Stimulated activated CD4-positive, alpha-beta T cell treated with anti-CD3 and anti-CD28 coated beads, TNF-alpha, amount 100 ng/mL, for 1 hour (primary cell): ENCODE data around the gene ST6GAL1.
A peak's percentile ranks its signal among the peaks of the same experiment; 100 is the strongest.
"Not testable (repeated sequence)": the region's sequence is repeated elsewhere in the genome, so short reads cannot be mapped to it uniquely, and the experiment has no call there.

Experiments used
- DNase-seq, 3 donors: peaks; one replicate each; pipeline ENCODE4 v3.0.0-alpha.2; 2020; ENCODE audit warnings: low read depth in 3 of 3, low spot score in 1 of 3

ST6GAL1 gene

GRCh38 chr3:187042346-187042745 is 112.0 kb downstream of the ST6GAL1 start:
- no peak for DNase-seq

- DNase-seq, result no peak
These were observed 112.6 kb downstream of the ST6GAL1 start for GRCh38 chr3:187042874-187043458.

- DNase-seq, result no peak
These were observed 113.9 kb downstream of the ST6GAL1 start for GRCh38 chr3:187044206-187044605.

GRCh38 chr3:187044867-187045552 is 114.7 kb downstream of the ST6GAL1 start:
- DNase-seq, result no peak

GRCh38 chr3:187046033-187046432 is 115.7 kb downstream of the ST6GAL1 start:
- DNase-seq, result no peak

- DNase-seq, result no peak
These were observed 119.3 kb downstream of the ST6GAL1 start for GRCh38 chr3:187049462-187050101.

GRCh38 chr3:187051066-187051465 is 120.7 kb downstream of the ST6GAL1 start:
- no peak for DNase-seq

- DNase-seq, result no peak
These were observed 121.5 kb downstream of the ST6GAL1 start for GRCh38 chr3:187051724-187052366.

GRCh38 chr3:187052427-187052826 is 122.1 kb downstream of the ST6GAL1 start:
- not testable (repeated sequence) for DNase-seq

GRCh38 chr3:187054433-187054832 is 124.1 kb downstream of the ST6GAL1 start:
- DNase-seq, result not testable (repeated sequence)

GRCh38 chr3:187057803-187058202 is 127.5 kb downstream of the ST6GAL1 start:
- DNase-seq, result not testable (repeated sequence)

GRCh38 chr3:187061748-187062147 is 131.4 kb downstream of the ST6GAL1 start:
- no peak for DNase-seq

GRCh38 chr3:187062526-187063177 is 132.3 kb downstream of the ST6GAL1 start:
- no peak for DNase-seq

GRCh38 chr3:187063286-187064121 is 133.2 kb downstream of the ST6GAL1 start:
- DNase-seq, result no peak

GRCh38 chr3:187064210-187065115 is 134.1 kb downstream of the ST6GAL1 start:
- no peak for DNase-seq

GRCh38 chr3:187066228-187066995 is 136.1 kb downstream of the ST6GAL1 start:
- peak in 1 of 3 donors; percentile 17 for DNase-seq

GRCh38 chr3:187068787-187069186 is 138.5 kb downstream of the ST6GAL1 start:
- no peak for DNase-seq

GRCh38 chr3:187069857-187070516 is 139.7 kb downstream of the ST6GAL1 start:
- no peak for DNase-seq
